Testis (tissue), 3 donors: ENCODE results near the gene COL26A1. TPM values are rescaled to one million over a fixed set of nuclear protein-coding genes. Genes with fewer than 3 reads are reported as not detected.

ENCODE experiments used
- DNase-seq: peaks from one replicate; pipeline ENCODE4 v3.0.0-alpha.2; 2019
- H3K27ac ChIP-seq, 2 donors: fragments of 200-600 bp; sonication (generic); one replicate each; pipeline ENCODE4 v1.5.1; 2019
- H3K27me3 ChIP-seq: fragments of 200-600 bp; sonication (generic); one replicate; pipeline ENCODE4 v1.5.1; 2019
- H3K36me3 ChIP-seq: fragments of 200-600 bp; sonication (generic); one replicate; pipeline ENCODE4 v1.5.1; 2017; ENCODE audit warnings: low read depth; ENCODE audit errors: missing control alignments
- H3K4me1 ChIP-seq: fragments of 200-600 bp; sonication (generic); one replicate; pipeline ENCODE4 v1.5.1; 2019
- H3K4me3 ChIP-seq, 2 donors: fragments of 200-600 bp; sonication (generic); one replicate each; pipeline ENCODE4 v1.5.1; 2017 to 2019
- H3K9me3 ChIP-seq: fragments of 200-600 bp; sonication (generic); one replicate; pipeline ENCODE4 v1.5.1; 2017
- CTCF ChIP-seq, 3 experiments: fragments of 450-650 bp in 2 of 3; fragments of 200-600 bp in 1 of 3; sonication (generic) in 1 of 3; IDR thresholded peaks; one replicate each; pipeline ENCODE4 v1.5.1; 2016 to 2019; ENCODE audit warnings: antibody characterized with exemption in 3 of 3, mild to moderate bottlenecking in 2 of 3, moderate library complexity in 1 of 3
- POLR2A ChIP-seq: fragments of 450-650 bp; IDR thresholded peaks from one replicate; pipeline ENCODE4 v1.6.1; 2017; ENCODE audit warnings: antibody characterized with exemption, mild to moderate bottlenecking, moderate library complexity
- WGBS, 2 donors: methylation state at CpG; one replicate each; pipeline ENCODE4 v1.1.5; 2018; 5-methylcytosine and 5-hydroxymethylcytosine counted together
- intact Hi-C: fragments of 100-400 bp; cut with DNase I; formaldehyde crosslinking; loops from one replicate; pipeline ENCODE4 v1.15.1; 2023; ENCODE audit warnings: low total_unique reads
- polyA plus RNA-seq: library from polyadenylated mRNA; stranded (reverse); fragments of 350-450 nt; fragmentation: Illumina TruSeq; extraction: RNeasy Lipid Tissue Mini Kit (QIAGEN cat#74804); gene quantifications from one replicate; pipeline ENCODE4 v1.2.3, GENCODE V29; 2014; ENCODE audit warnings: low read depth, low replicate concordance; ENCODE audit not compliant: insufficient read depth
- total RNA-seq, 2 donors: library from RNA; depleted of rRNA; stranded (reverse); fragments of >200 nt; gene quantifications; one replicate each; pipeline ENCODE4 v1.2.3, GENCODE V29; 2016

Gene COL26A1
- total and polyA plus RNA-seq, 3 donors from 2014 or later, result 0.94 to 3.1 (median 1.1) TPM

GRCh38 chr7:101395376-101395775 lies 32.7 kb downstream of the COL26A1 start:
- Histone ChIP-seq H3K36me3 (no peaks in the 10 kb centered on the region), H3K4me3 (no peak overlapping the region), H3K4me1 (no peaks in the 10 kb centered on the region), H3K27me3 (no peaks in the 10 kb centered on the region), H3K27ac (no peak overlapping the region), H3K9me3 (no peaks in the 10 kb centered on the region)
- DNase-seq, result no peak
- 84 to 88% methylated on average over 7 of the region's 7 CpGs for WGBS, 2 donors
- TF ChIP-seq POLR2A (no peak), CTCF (IDR thresholded peaks at IDR 0.05) (no peak)
- intact Hi-C loops, result no loop called here

- Histone ChIP-seq H3K4me1 (no peaks in the 10 kb centered on the region), H3K36me3 (no peaks in the 10 kb centered on the region), H3K4me3 (no peak overlapping the region), H3K27me3 (no peaks in the 10 kb centered on the region), H3K27ac (no peak overlapping the region), H3K9me3 (no peaks in the 10 kb centered on the region)
- TF ChIP-seq POLR2A, result no peak
- no peak for TF ChIP-seq CTCF (IDR thresholded peaks at IDR 0.05)
- no peak for DNase-seq
- intact Hi-C loops, result no loop called here
Observed at GRCh38 chr7:101397243-101397642, 34.6 kb downstream of the COL26A1 start.

- TF ChIP-seq POLR2A (no peak), CTCF (IDR thresholded peaks at IDR 0.05) (no peak)
- intact Hi-C loops, result no loop called here
- Histone ChIP-seq H3K4me1 (no peaks in the 10 kb centered on the region), H3K27me3 (no peaks in the 10 kb centered on the region), H3K9me3 (no peaks in the 10 kb centered on the region), H3K4me3 (no peak overlapping the region), H3K36me3 (no peaks in the 10 kb centered on the region), H3K27ac (no peak overlapping the region)
- WGBS, 2 donors, result 84 to 100% methylated on average over 1 of the region's 1 CpG
- no peak for DNase-seq
Observed at GRCh38 chr7:101397770-101398324, 35.2 kb downstream of the COL26A1 start.

GRCh38 chr7:101398396-101399289 lies 36.0 kb downstream of the COL26A1 start:
- H3K27ac ChIP-seq, result no peak overlapping the region
- H3K4me3 ChIP-seq, result no peak overlapping the region
- WGBS, 2 donors, result 67 to 75% methylated on average over 22 of the region's 22 CpGs
- DNase-seq, result no peak
- no peaks in the 10 kb centered on the region for H3K27me3 ChIP-seq
- TF ChIP-seq CTCF (IDR thresholded peaks at IDR 0.05) (no peak), POLR2A (no peak)
- no peaks in the 10 kb centered on the region for H3K4me1 ChIP-seq
- H3K9me3 ChIP-seq, result no peaks in the 10 kb centered on the region
- intact Hi-C loops, result no loop called here
- H3K36me3 ChIP-seq, result no peaks in the 10 kb centered on the region
